ENCODE measurements around the gene MSL3B.
A peak's percentile ranks its signal among the peaks of the same experiment; 100 is the strongest.

MSL3B gene

DNA sequence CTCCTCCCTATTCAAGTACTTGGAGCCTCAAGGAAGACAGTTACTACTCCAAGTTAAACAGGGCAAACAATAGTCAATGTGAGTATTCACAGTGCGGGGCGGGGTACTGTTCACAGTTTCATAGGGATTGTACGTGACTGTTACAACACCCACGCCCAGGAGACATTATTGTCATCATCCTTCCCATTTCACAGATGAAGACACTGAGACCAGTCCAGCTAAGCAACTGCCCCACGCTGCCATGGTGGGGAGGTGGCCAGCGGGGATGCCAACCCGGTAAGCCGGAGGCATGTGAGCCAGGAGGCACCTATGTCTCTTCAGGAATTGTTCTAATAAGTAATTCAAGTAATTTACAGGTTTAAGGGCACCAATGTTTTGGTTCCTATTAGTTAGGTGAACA, 14.8 kb downstream of the MSL3B start:
- DNase-seq (ENCODE audit: low spot score) = no peak

DNA sequence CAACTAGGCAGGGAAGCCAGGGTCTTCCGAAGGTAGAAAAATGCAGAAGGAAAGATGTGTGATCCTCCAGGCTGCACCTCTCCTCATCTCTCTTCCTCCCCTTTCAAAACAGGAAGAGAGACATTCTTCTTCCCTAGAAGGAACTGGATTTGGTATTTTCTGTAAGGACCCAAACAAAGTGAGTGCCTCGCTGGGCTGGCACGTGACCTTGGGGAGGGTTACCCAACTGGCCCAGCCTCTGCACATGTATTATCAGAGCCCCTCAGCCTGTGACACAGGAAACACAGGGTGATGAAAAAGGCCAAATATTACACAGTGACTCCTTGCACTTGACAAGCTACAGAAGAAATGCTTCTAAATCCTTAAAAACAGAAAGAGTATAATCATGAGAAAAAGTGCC, 16.1 kb downstream of the MSL3B start:
- no peak for DNase-seq (ENCODE audit: low spot score)

DNA sequence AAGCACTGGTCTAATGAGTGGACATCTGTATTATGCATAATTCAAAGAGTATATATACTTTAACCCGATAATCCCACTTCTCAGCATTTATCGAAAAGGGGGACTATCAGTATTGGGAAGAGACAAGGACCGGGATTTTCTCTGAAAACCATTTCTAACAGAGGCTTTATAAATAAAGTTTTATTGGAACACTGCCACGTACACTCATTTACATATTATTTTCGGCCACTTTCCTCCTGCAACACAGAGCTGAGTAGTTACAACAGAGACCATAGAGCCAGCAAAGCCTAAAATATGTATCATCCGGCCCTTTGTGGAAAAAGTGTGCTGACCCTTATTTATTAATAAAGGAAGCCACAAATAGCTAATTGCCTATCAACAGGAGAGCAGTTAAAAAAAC, 17.0 kb downstream of the MSL3B start:
- no peak for DNase-seq (ENCODE audit: low spot score)

DNA sequence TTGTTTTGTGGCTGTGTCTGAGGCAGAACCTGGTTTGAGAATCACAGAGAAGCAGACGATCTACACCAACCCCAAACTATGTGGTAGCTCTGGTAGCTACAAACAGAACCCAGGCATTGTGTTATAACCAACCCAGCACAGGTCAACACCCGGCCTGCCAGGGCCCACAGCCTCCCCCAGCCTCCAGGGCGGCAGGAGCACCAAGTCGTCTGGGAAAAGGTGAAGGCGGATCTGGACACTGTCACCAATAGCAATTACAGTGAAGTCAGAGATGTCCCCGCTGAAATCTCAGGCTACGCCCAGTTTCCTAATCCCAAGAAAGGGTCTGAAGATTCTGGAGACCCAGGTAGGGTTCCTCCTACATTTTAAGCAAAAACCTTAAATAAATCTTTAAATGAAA, 17.4 kb downstream of the MSL3B start:
- no peak for DNase-seq (ENCODE audit: low spot score)

DNA sequence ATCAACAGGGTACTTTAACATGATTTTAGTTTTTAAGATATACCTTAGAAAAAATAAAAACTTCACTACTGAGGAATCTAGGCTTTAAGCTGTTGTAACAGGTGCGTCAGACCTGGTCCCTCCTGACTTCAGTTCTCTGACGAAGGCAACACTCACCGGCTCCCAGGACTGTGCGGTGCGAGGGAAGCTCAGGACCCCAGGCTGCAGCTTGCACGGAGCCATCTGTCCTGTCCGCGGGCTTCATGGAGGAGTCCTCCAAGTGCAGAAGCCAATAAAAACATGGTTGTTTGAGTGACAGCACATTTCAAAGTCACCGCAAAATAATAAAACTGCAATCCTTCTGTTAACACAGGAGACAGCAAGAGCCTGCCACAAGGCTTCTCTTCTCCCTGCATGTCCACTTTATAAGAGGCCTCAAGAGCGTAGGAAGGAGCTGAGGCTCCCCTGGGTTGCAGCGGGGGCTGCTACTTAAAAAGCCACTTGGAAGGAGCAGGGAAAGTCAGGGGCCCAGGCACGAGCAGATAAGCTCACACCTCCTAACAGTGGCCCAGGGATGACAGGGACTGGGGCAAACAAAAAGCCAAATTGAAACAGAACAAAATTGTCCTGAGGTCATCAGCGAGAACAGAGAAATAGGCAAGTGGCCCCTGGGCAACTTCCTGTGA, 18.4 kb downstream of the MSL3B start:
- DNase-seq (ENCODE audit: low spot score) = no peak

DNA sequence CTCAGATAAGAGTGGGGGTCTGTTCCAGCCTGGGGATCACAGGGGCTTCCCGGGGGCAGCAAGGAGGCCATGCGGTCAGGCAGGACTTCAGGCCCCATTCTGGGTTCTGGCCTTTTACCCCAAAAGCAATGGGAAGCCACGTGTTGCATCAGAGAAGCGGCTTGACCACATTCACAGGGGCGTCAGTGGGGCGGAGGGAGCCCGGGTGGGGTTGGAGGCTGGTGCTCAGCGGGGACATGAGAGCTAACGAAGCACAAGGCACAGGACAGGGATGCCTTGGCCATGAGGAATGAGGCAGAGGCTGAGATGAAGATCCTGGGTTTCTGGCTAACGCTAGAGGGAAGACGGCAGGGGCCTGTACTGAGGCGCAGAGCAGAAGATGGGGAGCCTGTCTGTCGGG, 19.9 kb downstream of the MSL3B start:
- DNase-seq (ENCODE audit: low spot score) = no peak

DNA sequence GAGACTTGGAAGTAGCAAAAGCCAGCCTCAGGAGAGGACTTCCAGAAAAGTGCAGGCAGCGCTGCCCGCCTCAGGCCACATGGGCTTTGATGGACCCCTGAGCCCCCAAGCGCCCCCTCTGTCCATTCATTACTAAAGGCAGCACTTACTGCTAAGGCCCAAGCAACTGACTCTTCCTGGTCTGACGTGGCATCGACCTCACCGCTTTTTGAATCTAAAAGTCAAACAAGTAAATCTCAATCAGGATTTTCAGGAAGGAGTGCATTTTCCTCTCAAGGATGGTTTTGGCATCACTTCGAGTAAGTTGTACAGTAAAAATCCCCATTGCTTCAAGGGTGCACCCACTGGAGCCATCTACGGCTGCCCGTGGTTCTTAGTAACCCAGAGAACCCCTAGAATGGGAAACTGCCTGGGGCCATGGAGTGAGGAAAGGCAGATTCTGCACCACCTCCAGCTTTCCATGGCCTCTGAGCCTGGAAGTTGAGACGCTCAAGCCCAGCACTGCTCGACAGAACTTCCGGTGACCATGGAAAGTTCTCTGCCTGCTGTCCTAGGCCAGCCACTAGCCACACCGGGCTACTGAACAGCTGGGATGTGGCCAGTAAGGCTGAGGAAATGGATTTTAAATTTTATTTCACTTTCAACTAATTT, 20.8 kb downstream of the MSL3B start:
- DNase-seq (ENCODE audit: low spot score) = no peak

DNA sequence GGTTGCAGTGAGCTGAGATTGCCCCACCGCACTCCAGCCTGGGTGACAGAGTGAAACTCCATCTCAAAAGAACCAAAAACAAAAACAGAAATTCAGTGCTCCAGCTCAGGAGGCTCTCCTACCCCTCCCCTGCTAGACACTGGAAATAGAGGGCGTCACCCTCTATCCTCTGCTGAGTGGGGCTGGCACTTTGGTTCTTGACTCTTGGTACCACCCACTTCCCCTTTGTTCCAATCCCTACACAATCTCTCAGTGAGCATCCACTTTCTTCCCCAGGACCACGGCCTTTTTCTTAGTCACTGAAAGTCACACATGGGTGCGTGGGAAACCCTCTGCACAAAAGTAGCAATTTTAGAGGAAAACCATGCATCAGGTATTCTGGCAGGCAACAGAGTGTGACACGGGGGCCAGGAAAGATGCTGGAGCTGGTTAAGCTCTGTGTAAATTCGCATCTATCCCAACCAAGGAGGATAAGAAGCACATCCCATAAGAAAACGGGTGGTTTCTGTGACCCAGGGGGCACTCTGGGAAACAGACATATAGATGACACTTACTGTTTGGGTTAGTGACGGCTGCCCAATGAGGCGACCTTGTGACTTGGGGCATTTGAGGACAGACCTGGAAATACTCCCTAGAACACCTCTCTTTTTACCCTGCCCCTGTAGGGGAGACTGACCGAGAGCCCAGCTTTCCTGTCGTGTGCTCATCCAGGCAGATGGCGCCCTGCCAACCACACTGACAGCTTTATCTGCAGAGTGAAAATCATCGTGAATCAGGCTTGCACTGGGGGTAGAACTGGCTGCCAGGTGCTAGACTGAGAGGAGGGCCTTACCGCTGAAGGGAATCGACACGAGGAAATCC, 21.6 kb downstream of the MSL3B start:
- DNase-seq (ENCODE audit: low spot score) = no peak

DNA sequence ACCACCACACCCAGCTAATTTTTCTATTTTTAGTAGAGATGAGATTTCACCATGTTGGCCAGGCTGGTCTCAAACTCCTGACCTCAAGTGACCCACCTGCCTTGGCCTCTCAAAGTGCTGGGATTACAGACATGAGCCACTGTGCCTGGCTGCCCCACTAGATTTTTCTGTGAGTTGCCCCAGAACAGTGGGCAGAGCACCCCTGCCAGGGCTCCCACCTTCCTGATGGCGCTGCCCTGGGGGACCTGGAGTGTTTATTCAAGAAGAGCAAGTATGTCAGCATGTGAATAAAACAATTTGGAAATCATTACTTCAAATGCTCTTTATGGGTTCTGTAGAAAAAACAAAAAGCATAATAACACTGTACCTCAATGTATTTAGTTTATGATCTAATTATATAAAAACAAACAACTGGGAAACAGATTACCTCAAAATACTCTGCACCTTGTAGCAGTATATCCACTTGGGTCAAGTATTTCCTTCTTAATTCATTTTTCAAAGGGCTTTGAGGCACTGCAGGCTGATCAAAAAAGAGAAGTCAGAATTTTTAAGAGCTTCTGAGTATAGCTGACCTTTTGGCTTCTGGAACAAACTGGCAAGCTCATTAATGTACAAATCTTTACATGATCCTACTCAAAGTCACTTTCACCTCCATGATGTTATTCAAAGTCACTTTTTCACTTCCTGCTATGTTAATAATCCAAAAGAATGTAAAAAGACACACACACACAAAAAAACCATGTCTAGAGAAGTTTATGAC, 22.7 kb downstream of the MSL3B start:
- no peak for DNase-seq (ENCODE audit: low spot score)

DNA sequence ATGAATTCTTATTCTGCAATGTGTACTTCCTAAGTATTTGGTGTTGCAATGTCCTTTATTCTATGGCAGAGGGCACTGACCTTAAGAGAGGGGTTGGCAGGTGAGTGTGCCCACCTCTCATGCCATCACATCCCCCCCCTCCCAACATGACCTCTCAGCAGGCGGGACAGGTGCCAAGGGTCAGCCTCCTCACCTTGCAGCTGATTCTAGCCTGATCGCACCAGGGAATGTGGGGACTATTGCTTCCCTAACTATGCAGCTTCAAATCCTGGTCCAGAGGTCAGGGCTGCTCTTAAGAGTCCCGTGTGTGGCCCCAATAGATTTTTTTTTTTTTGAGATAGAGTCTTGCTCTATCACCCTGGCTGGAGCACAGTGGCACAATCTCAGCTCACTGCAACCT, 23.4 kb downstream of the MSL3B start:
- DNase-seq (ENCODE audit: low spot score) = no peak

DNA sequence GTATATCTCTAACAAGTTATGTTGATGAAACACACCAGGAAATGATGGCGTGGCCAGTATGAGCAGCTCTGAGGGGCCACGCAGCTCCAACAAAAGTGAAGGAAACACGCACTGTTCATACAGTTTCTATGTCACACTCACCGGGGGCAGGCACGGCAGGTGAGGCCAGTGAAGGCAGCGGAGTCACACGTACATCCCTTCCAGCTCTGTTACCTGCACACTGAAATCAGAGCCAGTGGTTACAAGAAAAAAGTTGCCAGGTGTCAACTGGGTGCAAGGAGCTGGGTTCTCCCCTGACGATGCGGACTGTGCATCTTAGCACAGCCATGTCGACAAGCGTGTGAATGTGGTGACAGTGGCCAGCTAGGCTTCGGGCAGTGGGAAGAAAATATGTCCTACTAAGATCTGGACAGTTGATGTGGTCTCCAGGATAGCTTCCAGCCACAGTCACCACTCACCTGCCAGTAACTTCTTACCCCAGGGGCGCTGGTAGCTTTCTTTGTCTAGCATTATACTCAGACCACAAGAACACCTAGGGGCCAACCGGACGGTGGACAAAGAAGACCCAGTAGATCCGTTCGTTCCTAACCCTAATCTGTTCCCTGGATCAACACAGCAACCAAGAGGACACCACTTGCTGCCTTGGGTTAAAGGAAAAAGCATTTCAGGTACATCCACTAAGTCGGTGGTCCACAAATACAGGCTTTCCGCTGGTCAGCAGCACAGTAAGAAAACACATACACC, 23.9 kb downstream of the MSL3B start:
- peak; percentile 4 for DNase-seq (ENCODE audit: low spot score)

DNA sequence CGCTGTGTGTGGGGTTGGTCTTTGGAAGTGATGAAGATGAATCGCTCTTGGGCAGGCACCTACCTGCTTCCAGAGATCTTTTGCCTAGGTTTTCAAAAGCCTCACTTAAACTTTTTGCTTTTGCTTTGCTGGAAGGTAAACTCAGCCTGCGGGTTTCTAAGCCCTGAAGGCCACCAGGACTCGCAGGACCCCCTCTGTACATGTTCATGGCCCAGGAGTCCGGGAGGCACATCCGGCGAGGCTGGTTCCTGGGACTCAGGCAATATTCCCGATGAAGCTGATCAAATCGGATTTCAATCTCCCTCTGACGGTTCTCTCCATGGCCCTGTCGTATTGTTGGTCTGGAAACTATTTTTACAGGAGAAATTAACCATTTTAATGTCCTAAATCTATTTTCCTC, 27.0 kb downstream of the MSL3B start:
- no peak for DNase-seq (ENCODE audit: low spot score)

DNA sequence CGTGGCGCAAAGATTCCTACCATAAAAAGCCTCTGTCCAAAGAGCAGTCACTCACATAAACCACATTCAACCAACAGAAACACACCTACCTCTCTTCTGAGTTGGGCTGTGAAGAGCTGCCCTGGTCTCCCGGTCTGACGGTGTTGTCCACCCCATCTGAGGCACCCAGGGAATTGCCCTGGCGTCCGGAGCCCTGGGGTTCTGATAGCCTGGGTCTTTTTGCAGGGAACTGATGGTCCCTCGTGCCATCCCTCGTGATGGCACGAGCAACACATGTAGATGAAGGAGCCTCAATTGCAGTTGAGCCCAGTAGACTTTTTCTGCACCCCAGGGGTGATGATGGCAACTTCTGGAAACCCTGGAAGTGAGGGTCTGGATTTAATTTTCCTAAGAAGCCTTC, 27.7 kb downstream of the MSL3B start:
- no peak for DNase-seq (ENCODE audit: low spot score)

DNA sequence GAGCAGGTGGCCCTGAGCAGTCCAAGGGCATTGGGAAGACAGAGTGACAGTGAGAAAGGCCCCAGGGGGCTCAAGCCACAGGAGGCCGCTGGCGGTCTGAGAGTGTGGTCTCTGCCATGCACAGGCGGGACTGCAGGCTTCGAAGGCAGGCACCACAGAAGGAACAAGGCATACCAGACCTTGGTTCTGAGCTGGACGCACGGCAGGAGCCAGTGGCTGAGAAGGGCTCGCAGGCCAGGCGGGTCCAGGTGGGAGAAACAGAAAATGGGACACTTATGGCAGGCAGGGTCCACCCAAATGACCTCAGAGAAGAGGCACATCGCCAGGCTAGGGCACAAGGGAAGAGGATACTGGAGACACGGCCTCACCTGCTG, 28.8 kb downstream of the MSL3B start:
- DNase-seq (ENCODE audit: low spot score) = no peak

DNA sequence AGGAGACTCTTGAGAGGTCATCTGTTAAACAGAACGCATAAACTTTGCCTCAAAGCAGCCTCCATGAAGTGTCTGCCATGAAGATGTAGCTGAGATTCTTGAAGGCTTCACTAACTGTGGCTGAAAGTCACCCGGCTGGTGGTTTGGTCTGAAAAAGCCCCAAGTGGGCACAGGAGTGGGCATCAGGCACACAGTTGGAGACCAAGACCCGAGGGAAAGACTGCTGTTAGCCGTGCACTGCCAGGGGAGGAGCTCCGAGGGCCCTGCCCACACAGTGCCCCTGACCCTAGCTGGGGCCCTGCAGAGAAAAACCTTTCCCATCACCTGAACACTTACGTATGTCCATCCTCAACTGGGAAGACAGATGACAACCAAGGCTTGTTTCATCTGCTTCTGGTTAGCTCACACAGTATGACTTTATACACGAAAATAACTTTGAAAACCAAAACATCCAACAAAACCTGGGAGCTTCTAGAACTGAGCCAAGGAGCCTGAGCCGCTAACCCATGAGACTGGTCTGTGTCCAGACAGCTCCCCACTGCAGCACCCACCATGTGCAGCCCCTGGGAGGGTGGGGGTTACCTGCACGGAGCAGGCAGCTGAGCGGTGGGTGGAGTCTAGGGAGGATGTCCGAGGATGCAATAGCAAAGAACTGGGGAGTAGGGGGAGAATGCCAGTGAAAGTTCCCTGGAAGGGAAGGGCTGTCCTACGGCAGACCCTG, 29.3 kb downstream of the MSL3B start:
- DNase-seq (ENCODE audit: low spot score) = no peak

DNA sequence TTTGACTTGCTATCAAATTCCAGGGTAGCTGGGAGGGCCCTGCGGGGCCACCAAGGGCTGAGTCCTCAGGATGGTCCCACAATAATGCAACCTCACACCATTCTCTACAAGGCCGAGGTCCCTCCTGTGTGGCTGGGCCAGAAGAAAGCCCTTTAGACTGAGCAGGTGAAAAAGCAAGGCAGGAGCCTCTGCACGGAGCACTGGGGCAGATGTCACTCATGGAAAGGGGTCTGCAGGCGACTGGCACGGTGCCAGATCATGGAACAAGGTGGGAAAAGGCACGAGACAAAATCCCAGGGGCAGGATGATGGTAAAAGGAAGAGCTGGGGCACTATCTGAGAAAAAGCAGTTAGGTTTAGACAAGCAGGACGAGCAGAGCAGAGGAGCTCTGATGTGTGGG, 29.9 kb downstream of the MSL3B start:
- no peak for DNase-seq (ENCODE audit: low spot score)

DNA sequence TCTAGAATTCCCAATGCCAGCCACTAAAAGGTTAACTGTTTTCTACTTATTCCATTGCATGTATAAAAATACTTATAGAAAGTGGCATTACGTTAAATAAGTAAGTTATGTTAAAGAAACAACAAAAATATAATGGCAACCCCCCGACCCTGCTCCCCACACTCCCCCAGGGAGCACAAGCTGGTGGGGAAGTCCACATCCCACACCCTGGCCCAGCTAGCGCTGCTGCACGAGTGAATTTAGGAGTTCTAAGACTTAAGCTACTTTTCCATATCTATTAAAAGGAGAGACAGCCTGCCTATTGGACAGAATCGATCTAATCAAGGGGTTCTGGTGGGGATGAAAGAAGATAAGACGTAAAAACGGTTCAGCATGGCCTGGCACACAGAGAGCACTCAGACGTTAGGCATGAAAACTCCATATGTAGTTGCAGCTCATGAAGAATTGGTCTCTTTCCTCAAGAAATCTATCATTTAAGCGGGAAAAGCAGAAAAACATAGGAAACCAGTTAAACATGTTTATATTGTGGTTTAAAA, 30.4 kb downstream of the MSL3B start:
- no peak for DNase-seq (ENCODE audit: low spot score)

DNA sequence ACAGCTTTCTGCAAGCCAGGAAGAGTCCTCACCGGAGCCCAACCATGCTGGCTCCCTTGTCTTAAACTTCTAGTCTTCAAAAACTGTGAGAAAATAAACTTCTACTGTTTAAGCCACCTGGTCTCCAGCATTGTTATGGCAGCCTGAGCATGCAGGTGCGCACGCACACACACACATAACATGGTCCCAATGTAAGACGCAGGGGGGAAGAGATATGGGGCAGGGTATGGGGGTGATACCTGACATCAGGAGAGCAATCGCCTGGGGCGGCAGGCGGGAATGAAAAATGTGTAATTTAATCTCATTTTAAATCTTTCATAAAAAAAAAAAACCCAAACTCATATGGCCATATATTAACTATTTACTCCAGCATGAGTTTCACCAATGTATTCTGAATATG, 31.8 kb downstream of the MSL3B start:
- DNase-seq (ENCODE audit: low spot score) = no peak

DNA sequence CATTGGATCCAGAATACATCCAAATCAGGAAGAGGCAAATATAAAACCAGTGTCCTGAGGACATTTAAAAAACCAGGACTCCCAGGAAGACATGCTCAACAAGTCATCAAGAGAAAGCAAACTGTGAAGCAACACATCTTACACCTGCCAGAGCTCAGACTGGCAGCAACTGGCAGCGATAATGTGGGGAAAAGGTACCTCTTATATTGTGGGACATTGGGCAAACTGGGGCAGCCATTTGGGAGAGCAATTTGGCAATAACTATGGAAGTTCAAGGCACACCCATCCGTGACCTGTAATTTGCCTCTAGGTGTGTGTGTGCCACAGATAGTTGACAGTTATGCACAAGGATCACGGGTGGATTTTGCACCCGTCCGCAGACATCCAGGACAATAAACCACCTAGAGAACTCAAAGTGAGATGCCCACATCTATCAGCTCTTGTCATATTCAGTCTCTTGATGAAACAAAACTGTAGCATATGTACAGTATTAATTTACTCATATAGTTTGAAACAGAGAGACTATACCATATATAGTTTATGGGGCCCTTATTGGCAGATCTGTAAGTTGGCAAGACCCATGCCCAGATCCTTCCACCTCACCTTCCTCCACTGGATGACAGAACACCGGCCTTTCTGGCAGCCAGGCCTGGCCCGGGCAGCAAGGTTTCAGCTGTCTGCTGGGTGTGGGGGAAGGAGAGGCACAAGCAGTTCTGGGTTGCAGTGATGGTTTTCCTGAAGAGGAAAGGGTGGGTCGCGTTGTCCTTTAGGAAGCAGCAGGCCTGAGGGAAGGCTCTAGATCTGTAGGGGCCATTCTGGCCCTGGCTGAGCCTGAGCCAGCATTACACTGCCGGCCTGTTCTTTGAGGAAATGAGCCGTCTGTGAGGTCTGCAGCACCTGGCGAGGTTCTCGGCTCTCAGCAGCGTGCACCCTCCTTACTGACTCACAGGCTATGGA, 32.7 kb downstream of the MSL3B start:
- no peak for DNase-seq (ENCODE audit: low spot score)

DNA sequence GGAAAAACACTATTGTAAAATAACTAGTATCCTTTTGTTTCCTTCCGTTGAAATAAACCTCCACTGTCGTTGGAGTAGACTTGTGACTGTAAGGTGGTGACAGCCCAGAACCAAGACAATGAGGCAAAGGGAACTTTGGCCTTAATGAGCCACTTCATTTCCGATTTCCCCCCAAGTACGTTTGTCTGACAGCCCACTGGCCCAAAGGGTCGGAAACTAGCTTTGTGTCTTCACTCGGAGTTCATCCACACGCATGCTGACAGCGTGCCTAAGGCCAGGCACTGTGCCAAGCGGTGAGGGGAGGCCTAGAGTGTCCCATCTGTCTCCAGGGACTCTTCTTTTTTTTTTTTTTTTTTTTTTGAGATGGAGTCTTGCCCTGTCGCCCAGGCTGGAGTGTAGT, 34.8 kb downstream of the MSL3B start:
- DNase-seq (ENCODE audit: low spot score) = no peak

All from AG20443 (cell line).